HL-60/S4 treated with phorbol 12-myristate 13-acetate at 8.2 ng/mL for 4 days and 3 days (cell line): ENCODE measurements around the gene KLHL1.

Experiments used
- in situ Hi-C: fragments of 300-500 bp; cut with MboI; formaldehyde crosslinking; loops from 2 replicates; pipeline ENCODE4 v1.15.0; 2022; ENCODE audit warnings: low sequenced_read_pairs

KLHL1 gene

GRCh38 chr13:69882451-69882850 is 225.8 kb downstream of the KLHL1 start:
- in situ Hi-C loops = no loop called here

DNA sequence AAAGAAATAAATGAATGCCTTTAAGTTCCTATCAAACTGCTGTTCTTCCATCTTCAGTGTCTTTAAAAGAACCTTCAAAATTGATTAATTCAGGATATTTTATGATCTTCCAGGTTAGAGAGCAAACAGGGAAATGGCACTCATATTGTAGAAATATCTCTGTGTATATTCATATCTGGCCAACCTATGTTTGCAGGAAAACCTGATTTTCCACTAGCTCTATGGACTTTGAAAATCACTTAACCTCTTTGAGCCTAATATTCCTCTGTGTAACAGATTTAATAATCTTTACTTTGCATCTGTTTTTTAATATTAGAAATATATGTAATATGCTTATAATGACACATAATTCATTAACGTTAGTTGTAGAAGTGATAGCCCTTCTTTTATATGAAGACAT is 228.3 kb downstream of the KLHL1 start:
- in situ Hi-C loops = no loop called here

DNA sequence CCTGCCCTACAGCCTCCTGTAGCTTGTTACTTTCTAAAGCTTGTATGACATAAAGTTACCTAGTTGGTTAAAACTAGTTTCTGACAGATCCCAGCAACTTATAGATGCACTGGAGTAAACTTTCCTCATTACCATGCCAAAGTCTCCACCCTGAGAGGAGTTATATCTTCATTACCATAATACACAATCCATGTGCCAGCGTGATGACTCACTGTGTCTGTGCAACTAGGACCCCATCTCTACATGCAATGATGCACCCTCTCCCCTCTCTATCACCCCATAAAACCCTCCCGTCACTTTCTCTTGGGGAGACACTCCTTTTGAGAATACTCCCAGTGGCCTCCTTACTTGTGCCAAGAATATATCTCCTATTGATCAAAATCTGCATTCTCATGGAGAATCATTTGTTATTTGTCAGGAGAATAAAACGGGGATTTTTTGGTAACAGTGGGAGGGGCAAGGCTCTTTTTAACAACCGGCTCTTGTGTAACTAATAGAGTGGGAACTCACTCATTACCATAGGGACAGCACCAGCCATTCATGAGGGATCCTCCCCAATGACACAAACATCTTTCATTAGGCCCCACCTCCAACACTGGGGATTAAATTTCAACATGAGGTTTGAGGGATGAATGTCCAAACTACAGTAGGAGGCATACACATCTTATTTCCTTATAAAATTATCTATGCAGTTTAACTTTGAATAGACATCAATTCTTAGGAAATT is 235.8 kb downstream of the KLHL1 start:
- in situ Hi-C loops = no loop called here

- in situ Hi-C loops = no loop called here
Measured at GRCh38 chr13:69866555-69866954, 241.7 kb downstream of the KLHL1 start.

DNA sequence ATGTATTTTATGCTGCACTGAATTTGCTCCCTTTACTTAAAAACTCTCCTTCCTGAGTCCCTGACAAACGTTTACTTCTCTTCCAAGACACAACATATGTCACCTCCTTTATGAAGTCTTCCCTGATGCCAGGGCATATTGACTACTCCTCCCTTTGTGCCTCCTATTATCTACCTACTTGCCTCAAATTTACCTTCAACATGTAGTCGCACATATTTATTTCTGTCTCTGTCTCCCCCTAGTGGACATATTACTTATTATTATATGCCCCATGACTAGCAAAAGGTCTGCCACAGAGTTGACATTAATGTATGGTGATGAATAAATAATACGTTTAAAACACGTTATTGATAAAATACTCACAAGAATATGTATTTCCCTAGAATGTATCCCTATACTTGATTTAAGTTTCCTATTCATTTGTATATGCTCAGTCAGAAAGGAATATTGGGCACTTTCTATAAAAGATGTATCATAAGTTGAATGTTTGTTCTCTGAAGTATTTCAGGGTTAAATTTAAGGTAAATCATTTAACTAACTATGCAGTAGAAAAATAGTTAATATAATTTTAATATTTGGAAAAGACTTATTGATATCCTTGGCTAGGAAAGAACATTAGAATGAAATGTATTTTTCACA is 250.9 kb downstream of the KLHL1 start:
- in situ Hi-C loops = no loop called here

DNA sequence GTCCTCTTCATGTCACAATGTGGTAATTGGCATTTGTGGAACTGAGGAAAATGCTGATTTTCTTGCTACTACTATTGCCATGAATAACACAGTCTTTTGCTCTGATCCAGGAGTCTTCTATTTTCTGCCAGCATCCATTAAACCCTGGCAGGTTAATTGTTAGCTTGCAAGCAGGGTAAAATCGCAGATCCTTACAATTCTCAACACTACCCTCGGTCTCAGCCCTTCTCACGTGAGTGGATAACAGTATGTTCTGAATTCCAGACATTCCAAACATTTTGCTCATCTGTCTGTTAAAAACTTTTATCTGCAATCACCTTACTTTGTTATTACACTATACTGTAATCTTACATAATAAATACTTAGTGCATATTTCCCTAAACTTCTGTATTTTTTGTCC is 251.9 kb downstream of the KLHL1 start:
- in situ Hi-C loops = no loop called here

DNA sequence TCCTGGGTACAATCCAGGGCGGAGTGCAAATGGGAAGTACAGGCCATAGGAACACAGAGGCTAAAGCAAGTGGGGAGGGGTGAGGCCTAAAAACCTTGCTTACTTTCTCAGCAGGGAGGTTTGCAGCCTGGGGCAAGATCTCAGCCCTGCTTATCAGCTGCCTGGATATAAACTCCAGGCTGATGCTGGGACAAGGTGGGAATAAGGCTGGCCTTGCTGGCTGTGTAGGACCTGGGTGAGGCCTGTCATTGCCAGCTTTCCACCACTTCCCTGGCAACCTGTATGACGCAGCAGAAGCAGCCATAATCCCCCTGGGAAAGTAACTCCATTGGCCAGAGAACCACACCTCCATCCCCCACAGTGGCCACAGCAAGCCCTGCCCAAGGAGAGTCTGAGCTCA is 279.7 kb downstream of the KLHL1 start:
- in situ Hi-C loops = no loop called here

DNA sequence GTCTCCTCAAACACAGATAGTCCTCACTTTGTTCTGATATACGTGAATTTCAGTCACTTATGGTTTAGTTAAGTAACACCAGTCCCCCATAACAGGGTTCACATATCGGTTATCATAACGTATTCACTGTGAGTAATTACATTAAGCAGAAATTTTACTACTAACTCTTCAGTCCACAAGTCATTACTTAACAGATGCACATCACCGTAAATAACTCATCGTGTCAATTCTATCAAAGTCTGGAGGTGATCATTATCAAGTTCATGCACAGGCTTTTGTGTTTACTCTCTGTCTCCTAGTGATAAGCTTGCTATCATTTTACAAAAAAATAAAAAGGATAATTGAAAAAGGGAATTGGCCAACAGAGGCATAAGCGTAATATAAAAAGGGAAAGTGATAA is 288.1 kb downstream of the KLHL1 start:
- in situ Hi-C loops = no loop called here

GRCh38 chr13:69817333-69817869 is 290.9 kb downstream of the KLHL1 start:
- in situ Hi-C loops = no loop called here

DNA sequence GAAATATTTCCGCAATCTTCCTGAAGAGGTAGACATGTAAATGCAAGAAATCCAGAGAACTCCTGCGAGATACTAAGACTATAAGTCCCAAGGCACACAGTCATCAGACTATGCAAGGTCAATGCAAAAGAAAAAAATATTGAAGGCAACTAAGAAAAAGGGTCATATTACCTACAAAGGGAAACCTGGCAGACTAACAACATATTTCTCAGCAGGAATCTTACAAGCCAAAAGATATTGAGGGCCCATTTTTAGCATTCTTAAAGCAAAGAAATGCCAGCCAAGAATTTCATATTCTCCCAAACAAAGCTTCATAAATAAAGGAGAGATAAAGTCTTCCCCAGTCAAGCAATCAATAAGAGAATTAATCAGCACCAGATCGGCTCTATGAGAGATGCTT is 299.1 kb downstream of the KLHL1 start:
- in situ Hi-C loops = no loop called here

DNA sequence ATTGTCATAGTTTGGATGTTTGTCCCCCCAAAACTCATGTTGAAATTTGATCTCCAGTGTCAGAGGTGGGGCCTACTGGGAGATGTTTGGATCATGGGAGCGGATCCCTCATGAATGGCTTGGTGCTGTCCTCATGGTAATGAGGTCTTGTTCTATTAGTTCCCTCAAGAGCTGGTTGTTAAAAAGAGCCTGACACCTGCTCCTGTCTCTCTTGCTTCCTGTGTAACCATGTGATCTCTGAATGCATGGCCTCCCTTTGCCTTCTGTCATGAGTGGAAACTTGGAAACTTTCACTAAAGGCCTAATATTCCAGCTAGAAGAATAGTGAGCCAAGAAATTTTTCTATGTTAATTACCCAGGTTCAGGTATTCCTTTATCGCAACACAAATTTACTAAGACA is 312.0 kb downstream of the KLHL1 start:
- in situ Hi-C loops = no loop called here

DNA sequence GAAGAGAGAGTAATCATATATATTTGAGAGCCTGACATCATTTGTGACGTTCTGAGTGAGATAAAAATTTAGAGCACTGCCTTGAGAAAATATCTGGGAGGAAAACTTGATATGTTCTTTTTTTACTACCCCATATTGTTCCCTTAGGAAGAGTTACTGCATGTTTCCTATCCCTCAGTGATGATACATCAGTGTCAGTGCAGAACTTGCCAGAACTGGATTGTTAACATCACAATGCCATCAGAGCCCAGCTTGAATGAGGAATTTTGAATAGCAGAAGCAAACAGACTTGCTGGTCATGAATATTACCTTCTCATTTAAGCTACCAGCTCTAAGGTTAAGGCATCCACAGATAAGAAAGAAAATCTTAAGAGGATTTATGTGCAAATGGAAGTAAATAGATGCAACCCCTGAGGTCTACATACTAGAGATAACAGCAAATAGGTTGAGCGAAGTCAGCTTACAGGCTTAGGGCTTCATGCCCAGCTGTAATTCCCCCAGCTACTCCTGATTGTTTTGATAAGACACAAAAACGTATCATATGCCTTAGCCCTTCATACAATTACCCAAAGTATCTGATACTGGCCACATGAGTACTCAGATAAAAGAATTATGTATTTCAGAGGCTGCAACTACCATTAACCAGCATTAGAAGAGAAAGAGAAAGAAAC is 314.3 kb downstream of the KLHL1 start:
- in situ Hi-C loops = no loop called here

GRCh38 chr13:69776937-69777336 is 331.3 kb downstream of the KLHL1 start:
- in situ Hi-C loops = no loop called here

DNA sequence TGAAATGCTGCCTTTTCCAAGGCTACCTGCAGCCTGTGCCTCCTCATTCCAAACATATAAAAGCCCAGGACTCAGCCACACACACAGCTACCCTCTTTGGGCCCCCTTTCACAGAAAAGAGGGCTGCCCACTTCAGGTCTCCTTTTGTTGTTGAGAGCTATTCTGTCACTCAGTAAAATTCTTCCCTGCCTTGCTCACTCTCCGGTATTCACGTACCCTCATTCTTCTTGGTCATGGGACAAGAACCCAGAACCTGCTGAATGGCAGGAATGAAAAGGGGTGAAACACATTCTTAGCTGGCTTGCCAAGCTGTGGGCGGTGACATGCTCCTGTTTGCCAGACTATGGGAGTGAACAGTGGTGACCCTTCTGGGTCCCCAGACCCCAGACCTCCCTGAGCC is 338.6 kb downstream of the KLHL1 start:
- in situ Hi-C loops = no loop called here

DNA sequence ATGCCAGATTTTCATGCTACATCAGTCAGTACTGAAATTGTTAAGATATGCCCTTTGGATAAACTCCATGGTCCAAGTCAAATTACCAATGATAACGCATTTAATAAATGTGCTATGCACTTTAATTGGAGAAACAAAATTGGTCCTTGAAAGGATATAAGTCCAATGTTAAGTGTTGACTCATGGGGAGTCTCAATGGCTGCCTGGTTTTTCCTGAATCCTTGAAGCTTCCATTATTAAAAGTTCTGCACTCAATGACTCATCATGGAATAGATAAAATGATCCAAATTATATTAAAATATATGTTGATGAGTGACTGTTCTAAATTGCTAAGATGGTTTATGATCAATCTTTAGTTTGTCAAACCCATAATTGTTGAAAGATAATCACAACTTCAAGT is 346.7 kb downstream of the KLHL1 start:
- in situ Hi-C loops = no loop called here

DNA sequence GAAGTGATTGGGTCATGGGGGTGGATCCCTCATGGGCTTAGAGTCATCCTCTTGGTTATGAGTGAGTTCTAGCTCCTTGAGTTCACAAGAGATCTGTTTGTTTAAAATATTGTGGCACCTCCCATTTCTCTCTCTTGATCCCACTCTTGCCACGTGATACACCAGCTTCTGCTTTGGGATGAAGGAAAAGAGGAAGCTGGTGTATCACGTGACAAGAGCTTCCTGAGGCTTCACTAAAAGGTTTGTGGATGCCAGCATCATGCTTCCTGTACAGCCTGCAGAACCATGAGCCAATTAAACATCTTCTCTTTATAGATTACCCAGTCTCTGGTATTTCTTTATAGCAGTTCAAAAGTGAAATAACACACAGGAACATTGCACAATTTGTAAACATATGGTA is 353.2 kb downstream of the KLHL1 start:
- in situ Hi-C loops = no loop called here

DNA sequence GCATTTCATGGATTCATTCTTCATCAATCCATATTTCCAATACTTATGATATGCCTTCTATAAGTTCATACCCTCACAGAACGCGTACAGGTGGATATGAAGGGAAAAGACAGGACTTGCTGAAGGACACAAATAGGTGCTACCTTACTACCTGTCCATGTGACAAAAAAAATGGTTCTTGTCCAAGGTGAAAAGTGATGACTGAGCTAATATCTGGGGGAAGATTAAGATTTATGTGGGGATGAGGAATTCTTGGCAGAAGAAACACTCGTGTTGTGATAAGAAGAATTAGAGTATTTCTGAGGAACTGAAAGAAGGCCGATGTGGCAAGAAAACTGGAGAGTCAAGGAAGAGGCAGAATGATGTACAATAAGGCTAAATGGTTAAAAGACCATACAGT is 357.0 kb downstream of the KLHL1 start:
- in situ Hi-C loops = no loop called here

GRCh38 chr13:69737129-69737935 is 370.9 kb downstream of the KLHL1 start:
- in situ Hi-C loops = no loop called here

GRCh38 chr13:69721631-69722030 is 386.6 kb downstream of the KLHL1 start:
- in situ Hi-C loops = no loop called here

GRCh38 chr13:69720278-69720983 is 387.8 kb downstream of the KLHL1 start:
- in situ Hi-C loops = no loop called here

DNA sequence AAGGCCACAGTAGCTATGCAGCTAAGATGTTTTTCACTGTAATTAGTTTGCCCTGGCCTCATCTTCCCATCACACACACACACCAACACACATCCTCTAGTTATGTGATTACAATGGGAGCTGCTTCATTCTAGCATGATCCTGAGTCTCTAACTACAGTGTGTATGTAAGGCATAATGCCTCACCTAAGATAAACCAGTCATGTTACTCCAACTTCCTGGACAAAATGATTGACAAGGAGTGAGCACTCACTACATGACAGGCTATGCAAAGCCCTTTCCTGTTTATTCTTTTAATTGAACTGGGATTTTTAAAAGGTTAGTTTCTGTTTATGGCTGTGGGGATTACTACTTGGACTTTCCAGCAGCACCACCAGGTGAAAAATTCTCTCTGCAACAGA is 401.4 kb downstream of the KLHL1 start:
- in situ Hi-C loops = no loop called here
